HUES48 (cell line): ENCODE data around the gene NHERF1.

Source experiments
- H3K27ac ChIP-seq: one replicate; pipeline ENCODE4 v1.7.0; 2013; ENCODE audit warnings: low read depth, low read length, inconsistent platforms
- H3K27me3 ChIP-seq: 2 replicates; pipeline ENCODE4 v1.6.1; 2013; ENCODE audit warnings: mild to moderate bottlenecking, low read length; ENCODE audit not compliant: control insufficient read depth, insufficient read depth
- H3K36me3 ChIP-seq: 2 replicates; pipeline ENCODE4 v1.6.1; 2013; ENCODE audit warnings: low read length; ENCODE audit not compliant: control insufficient read depth, insufficient read depth
- H3K4me1 ChIP-seq: 2 replicates; pipeline ENCODE4 v1.6.1; 2013; ENCODE audit warnings: mild to moderate bottlenecking, low read length; ENCODE audit not compliant: control insufficient read depth, insufficient read depth
- H3K4me3 ChIP-seq: 2 replicates; pipeline ENCODE4 v1.5.1; 2013; ENCODE audit warnings: mild to moderate bottlenecking, low read depth, low read length
- H3K9ac ChIP-seq: 2 replicates; pipeline ENCODE4 v1.6.1; 2013; ENCODE audit warnings: mild to moderate bottlenecking, low read depth, low read length, moderate library complexity
- H3K9me3 ChIP-seq: 2 replicates; pipeline ENCODE4 v1.6.1; 2013; ENCODE audit warnings: low read length; ENCODE audit not compliant: control insufficient read depth, insufficient read depth

NHERF1 gene

GRCh38 chr17:74758848-74759168, 10.4 kb downstream of the NHERF1 start:
- Histone ChIP-seq H3K9ac (no peak overlapping the region), H3K27ac (peak overlapping the region; percentile 91), H3K4me1 (peaks cover 48% of the 10 kb centered on the region), H3K4me3 (no peak overlapping the region), H3K9me3 (no peaks in the 10 kb centered on the region), H3K36me3 (no peaks in the 10 kb centered on the region), H3K27me3 (no peaks in the 10 kb centered on the region)

- H3K27ac ChIP-seq: peak overlapping the region; percentile 91
- no peaks in the 10 kb centered on the region for H3K9me3 ChIP-seq
- no peak overlapping the region for H3K9ac ChIP-seq
- peaks cover 48% of the 10 kb centered on the region for H3K4me1 ChIP-seq
- H3K4me3 ChIP-seq: peak overlapping the region; percentile 30; the same call in 1 of the 2 replicates
- H3K36me3 ChIP-seq: no peaks in the 10 kb centered on the region
- H3K27me3 ChIP-seq: no peaks in the 10 kb centered on the region
Observed at GRCh38 chr17:74759243-74759801, 10.9 kb downstream of the NHERF1 start.

- H3K4me1 ChIP-seq: peaks cover 48% of the 10 kb centered on the region
Observed at GRCh38 chr17:74759941-74760340, 11.5 kb downstream of the NHERF1 start.

GRCh38 chr17:74760404-74761105, 12.1 kb downstream of the NHERF1 start:
- no peak overlapping the region for H3K9ac ChIP-seq
- peak overlapping the region; percentile 91 for H3K27ac ChIP-seq
- H3K36me3 ChIP-seq: no peaks in the 10 kb centered on the region
- peaks cover 48% of the 10 kb centered on the region for H3K4me1 ChIP-seq
- H3K27me3 ChIP-seq: no peaks in the 10 kb centered on the region
- H3K4me3 ChIP-seq: no peak overlapping the region
- H3K9me3 ChIP-seq: no peaks in the 10 kb centered on the region

More at GRCh38 chr17:74759941-74760340, 11.5 kb downstream of the NHERF1 start:
- H3K9ac ChIP-seq: no peak overlapping the region
- peak overlapping the region; percentile 30 for H3K4me3 ChIP-seq
- H3K27ac ChIP-seq: peak overlapping the region; percentile 91
- H3K9me3 ChIP-seq: no peaks in the 10 kb centered on the region
- H3K27me3 ChIP-seq: no peaks in the 10 kb centered on the region
- H3K36me3 ChIP-seq: no peaks in the 10 kb centered on the region

- no peak overlapping the region for H3K9ac ChIP-seq
- H3K36me3 ChIP-seq: no peaks in the 10 kb centered on the region
- no peaks in the 10 kb centered on the region for H3K9me3 ChIP-seq
- H3K27ac ChIP-seq: peak overlapping the region; percentile 91
- peaks cover 48% of the 10 kb centered on the region for H3K4me1 ChIP-seq
- H3K27me3 ChIP-seq: no peaks in the 10 kb centered on the region
- no peak overlapping the region for H3K4me3 ChIP-seq
Observed at GRCh38 chr17:74761419-74761818, 13.0 kb downstream of the NHERF1 start.

- Histone ChIP-seq H3K36me3 (no peaks in the 10 kb centered on the region), H3K27ac (no peak overlapping the region)
Observed at GRCh38 chr17:74761931-74762330, 13.5 kb downstream of the NHERF1 start.

GRCh38 chr17:74763565-74764387, 15.3 kb downstream of the NHERF1 start:
- Histone ChIP-seq H3K9me3 (no peaks in the 10 kb centered on the region), H3K4me1 (peaks cover 34% of the 10 kb centered on the region), H3K36me3 (peaks cover 4% of the 10 kb centered on the region), H3K4me3 (no peak overlapping the region), H3K27ac (peak overlapping the region; percentile 40), H3K9ac (no peak overlapping the region), H3K27me3 (no peaks in the 10 kb centered on the region)

More at GRCh38 chr17:74761931-74762330, 13.5 kb downstream of the NHERF1 start:
- Histone ChIP-seq H3K4me3 (no peak overlapping the region), H3K9ac (no peak overlapping the region), H3K27me3 (no peaks in the 10 kb centered on the region), H3K4me1 (peaks cover 48% of the 10 kb centered on the region), H3K9me3 (no peaks in the 10 kb centered on the region)

- Histone ChIP-seq H3K27me3 (no peaks in the 10 kb centered on the region), H3K27ac (no peak overlapping the region), H3K9me3 (no peaks in the 10 kb centered on the region), H3K36me3 (peaks cover 15% of the 10 kb centered on the region), H3K4me1 (peaks cover 26% of the 10 kb centered on the region), H3K9ac (no peak overlapping the region), H3K4me3 (no peak overlapping the region)
Observed at GRCh38 chr17:74764751-74765286, 16.4 kb downstream of the NHERF1 start.

GRCh38 chr17:74766413-74766812, 18.0 kb downstream of the NHERF1 start:
- H3K27ac ChIP-seq: no peak overlapping the region
- no peak overlapping the region for H3K4me3 ChIP-seq
- no peaks in the 10 kb centered on the region for H3K9me3 ChIP-seq
- peaks cover 11% of the 10 kb centered on the region; the same call in 1 of the 2 replicates for H3K4me1 ChIP-seq
- H3K27me3 ChIP-seq: no peaks in the 10 kb centered on the region
- no peak overlapping the region for H3K9ac ChIP-seq
- H3K36me3 ChIP-seq: peaks cover 29% of the 10 kb centered on the region

GRCh38 chr17:74767111-74767516, 18.7 kb downstream of the NHERF1 start:
- Histone ChIP-seq H3K36me3 (peaks cover 36% of the 10 kb centered on the region), H3K27ac (no peak overlapping the region), H3K27me3 (no peaks in the 10 kb centered on the region), H3K9ac (no peak overlapping the region), H3K9me3 (no peaks in the 10 kb centered on the region), H3K4me1 (peaks cover 5% of the 10 kb centered on the region; the same call in 1 of the 2 replicates), H3K4me3 (no peak overlapping the region)
